ENCODE data around the gene TFB2M.
"Not testable (repeated sequence)": the region's sequence is repeated elsewhere in the genome, so short reads cannot be mapped to it uniquely, and the experiment has no call there.

Gene TFB2M

GRCh38 chr1:246566128-246566812 is at the start of gene TFB2M, which contains the start of gene CNST:
Gene TFB2M (minus strand): TSS chr1:246566261. CDS start chr1:246566138, 123 bp downstream.
Gene CNST (plus strand): TSS chr1:246566456. CDS start chr1:246591563, 25,107 bp downstream.
- peak within 1 kb of the TSS; percentile 97 for H3K4me3 ChIP-seq (ENCODE audit: low read length)
- no peak for TF ChIP-seq ZNF274 (IDR thresholded peaks at IDR 0.05; ENCODE audit: low read depth, low read length)

- TF ChIP-seq ZNF274 (IDR thresholded peaks at IDR 0.05; ENCODE audit: low read depth, low read length) = no peak
- no peak overlapping the region for H3K4me3 ChIP-seq (ENCODE audit: low read length)
These were observed 47.2 kb upstream of the TFB2M start for GRCh38 chr1:246613096-246613758.

- TF ChIP-seq ZNF274 (IDR thresholded peaks at IDR 0.05; ENCODE audit: low read depth, low read length) = no peak
- H3K4me3 ChIP-seq (ENCODE audit: low read length) = no peak overlapping the region
These were observed 43.6 kb upstream of the TFB2M start for GRCh38 chr1:246609632-246610031.

- no peak overlapping the region for H3K4me3 ChIP-seq (ENCODE audit: low read length)
- TF ChIP-seq ZNF274 (IDR thresholded peaks at IDR 0.05; ENCODE audit: low read depth, low read length) = no peak
These were observed 42.7 kb upstream of the TFB2M start for GRCh38 chr1:246608616-246609376.

GRCh38 chr1:246607462-246607861 is 41.4 kb upstream of the TFB2M start:
- no peak overlapping the region for H3K4me3 ChIP-seq (ENCODE audit: low read length)
- no peak for TF ChIP-seq ZNF274 (IDR thresholded peaks at IDR 0.05; ENCODE audit: low read depth, low read length)

- H3K4me3 ChIP-seq (ENCODE audit: low read length) = not testable (repeated sequence)
These were observed 39.2 kb upstream of the TFB2M start for GRCh38 chr1:246605231-246605630.

- no peak overlapping the region for H3K4me3 ChIP-seq (ENCODE audit: low read length)
- TF ChIP-seq ZNF274 (IDR thresholded peaks at IDR 0.05; ENCODE audit: low read depth, low read length) = no peak
These were observed 36.1 kb upstream of the TFB2M start for GRCh38 chr1:246602194-246602593.

GRCh38 chr1:246600579-246600978 is 34.5 kb upstream of the TFB2M start:
- TF ChIP-seq ZNF274 (IDR thresholded peaks at IDR 0.05; ENCODE audit: low read depth, low read length) = no peak
- H3K4me3 ChIP-seq (ENCODE audit: low read length) = no peak overlapping the region

- no peak overlapping the region for H3K4me3 ChIP-seq (ENCODE audit: low read length)
- TF ChIP-seq ZNF274 (IDR thresholded peaks at IDR 0.05; ENCODE audit: low read depth, low read length) = no peak
These were observed 33.3 kb upstream of the TFB2M start for GRCh38 chr1:246599315-246599714.

- no peak overlapping the region for H3K4me3 ChIP-seq (ENCODE audit: low read length)
- no peak for TF ChIP-seq ZNF274 (IDR thresholded peaks at IDR 0.05; ENCODE audit: low read depth, low read length)
These were observed 31.9 kb upstream of the TFB2M start for GRCh38 chr1:246597971-246598370.

GRCh38 chr1:246597340-246597739 is 31.3 kb upstream of the TFB2M start:
- TF ChIP-seq ZNF274 (IDR thresholded peaks at IDR 0.05; ENCODE audit: low read depth, low read length) = no peak
- H3K4me3 ChIP-seq (ENCODE audit: low read length) = no peak overlapping the region

- TF ChIP-seq ZNF274 (IDR thresholded peaks at IDR 0.05; ENCODE audit: low read depth, low read length) = no peak
- no peak overlapping the region for H3K4me3 ChIP-seq (ENCODE audit: low read length)
These were observed 29.1 kb upstream of the TFB2M start for GRCh38 chr1:246595146-246595545.

GRCh38 chr1:246592695-246593094 is 26.6 kb upstream of the TFB2M start:
- no peak for TF ChIP-seq ZNF274 (IDR thresholded peaks at IDR 0.05; ENCODE audit: low read depth, low read length)
- no peak overlapping the region for H3K4me3 ChIP-seq (ENCODE audit: low read length)

GRCh38 chr1:246591958-246592357 is 25.9 kb upstream of the TFB2M start:
- H3K4me3 ChIP-seq (ENCODE audit: low read length) = no peak overlapping the region
- no peak for TF ChIP-seq ZNF274 (IDR thresholded peaks at IDR 0.05; ENCODE audit: low read depth, low read length)

GRCh38 chr1:246591504-246591903 is 25.4 kb upstream of the TFB2M start:
- TF ChIP-seq ZNF274 (IDR thresholded peaks at IDR 0.05; ENCODE audit: low read depth, low read length) = no peak

More at GRCh38 chr1:246591504-246591903, 25.4 kb upstream of the TFB2M start:
- H3K4me3 ChIP-seq (ENCODE audit: low read length) = no peak overlapping the region

All from GM08714 (cell line).